ENCODE measurements around the gene MACROD1. TPM values are rescaled to one million over a fixed set of nuclear protein-coding genes. Genes with fewer than 3 reads are reported as not detected.

MACROD1 gene
- total RNA-seq, 1 donor from 2014 or later, result 61.4 TPM

GRCh38 chr11:64040684-64041322 is 125.1 kb downstream of the MACROD1 start:
- Histone ChIP-seq H3K4me1 (peaks cover 15% of the 10 kb centered on the region), H3K9me3 (no peaks in the 10 kb centered on the region), H3K27me3 (no peaks in the 10 kb centered on the region), H3K36me3 (no peaks in the 10 kb centered on the region), H3K4me3 (no peak overlapping the region), H3K27ac (no peak overlapping the region)
- no peak for DNase-seq (ENCODE audit: extremely low spot score in 2 of 2)
- no peak for TF ChIP-seq POLR2AphosphoS5 (IDR thresholded peaks at IDR 0.05; ENCODE audit: insufficient read depth in 1 of 2, low read depth in 1 of 2)
- TF ChIP-seq CTCF (IDR thresholded peaks at IDR 0.05), result no peak
- TF ChIP-seq POLR2A (IDR thresholded peaks at IDR 0.05), result no peak
- intact Hi-C loops (cut with DNase I), result no loop called here

GRCh38 chr11:64039012-64039665 is 126.8 kb downstream of the MACROD1 start:
- no peaks in the 10 kb centered on the region for H3K36me3 ChIP-seq
- TF ChIP-seq POLR2A (IDR thresholded peaks at IDR 0.05) (no peak), CTCF (IDR thresholded peaks at IDR 0.05) (no peak), POLR2AphosphoS5 (IDR thresholded peaks at IDR 0.05; ENCODE audit: insufficient read depth in 1 of 2, low read depth in 1 of 2) (no peak)
- H3K9me3 ChIP-seq, result no peaks in the 10 kb centered on the region
- intact Hi-C loops (cut with DNase I), result no loop called here
- peaks cover 19% of the 10 kb centered on the region for H3K4me1 ChIP-seq
- DNase-seq (ENCODE audit: extremely low spot score in 2 of 2), result no peak
- no peak overlapping the region for H3K27ac ChIP-seq
- no peaks in the 10 kb centered on the region for H3K27me3 ChIP-seq
- no peak overlapping the region for H3K4me3 ChIP-seq

- peaks cover 19% of the 10 kb centered on the region for H3K4me1 ChIP-seq
- no peaks in the 10 kb centered on the region for H3K36me3 ChIP-seq
- H3K27ac ChIP-seq, result no peak overlapping the region
- no peaks in the 10 kb centered on the region for H3K9me3 ChIP-seq
- intact Hi-C loops (cut with DNase I), result no loop called here
- no peak for TF ChIP-seq POLR2A (IDR thresholded peaks at IDR 0.05)
- no peak for DNase-seq (ENCODE audit: extremely low spot score in 2 of 2)
- H3K27me3 ChIP-seq, result no peaks in the 10 kb centered on the region
- H3K4me3 ChIP-seq, result no peak overlapping the region
Measured at GRCh38 chr11:64038500-64038899, 127.4 kb downstream of the MACROD1 start.

- DNase-seq (ENCODE audit: extremely low spot score in 2 of 2), result no peak
- peaks cover 19% of the 10 kb centered on the region for H3K4me1 ChIP-seq
- TF ChIP-seq POLR2AphosphoS5 (IDR thresholded peaks at IDR 0.05; ENCODE audit: insufficient read depth in 1 of 2, low read depth in 1 of 2), result no peak
- TF ChIP-seq CTCF (IDR thresholded peaks at IDR 0.05), result no peak
- TF ChIP-seq POLR2A (IDR thresholded peaks at IDR 0.05), result no peak
- H3K27me3 ChIP-seq, result no peaks in the 10 kb centered on the region
- H3K4me3 ChIP-seq, result peak overlapping the region; percentile 53 to 54
- H3K36me3 ChIP-seq, result no peaks in the 10 kb centered on the region
- peak overlapping the region; percentile 46 for H3K27ac ChIP-seq
- no peaks in the 10 kb centered on the region for H3K9me3 ChIP-seq
- intact Hi-C loops (cut with DNase I), result no loop called here
Measured at GRCh38 chr11:64037027-64037634, 128.8 kb downstream of the MACROD1 start.

GRCh38 chr11:64036087-64037026 is 129.6 kb downstream of the MACROD1 start:
- Histone ChIP-seq H3K27ac (peak overlapping the region; percentile 46), H3K9me3 (no peaks in the 10 kb centered on the region), H3K4me3 (peak overlapping the region; percentile 53 to 54), H3K36me3 (no peaks in the 10 kb centered on the region), H3K4me1 (peaks cover 19% of the 10 kb centered on the region), H3K27me3 (no peaks in the 10 kb centered on the region)
- TF ChIP-seq POLR2AphosphoS5 (IDR thresholded peaks at IDR 0.05; ENCODE audit: insufficient read depth in 1 of 2, low read depth in 1 of 2) (peak in 1 of 2 donors; percentile 17), POLR2A (IDR thresholded peaks at IDR 0.05) (no peak)
- no peak for DNase-seq (ENCODE audit: extremely low spot score in 2 of 2)
- intact Hi-C loops (cut with DNase I), result no loop called here
